ENCODE measurements around the gene URM1.
"Not testable (repeated sequence)": the region's sequence is repeated elsewhere in the genome, so short reads cannot be mapped to it uniquely, and the experiment has no call there.

URM1 gene

GRCh38 chr9:128412120-128412790 is 41.1 kb downstream of the URM1 start:
- DNase-seq = peak; percentile 77

DNA sequence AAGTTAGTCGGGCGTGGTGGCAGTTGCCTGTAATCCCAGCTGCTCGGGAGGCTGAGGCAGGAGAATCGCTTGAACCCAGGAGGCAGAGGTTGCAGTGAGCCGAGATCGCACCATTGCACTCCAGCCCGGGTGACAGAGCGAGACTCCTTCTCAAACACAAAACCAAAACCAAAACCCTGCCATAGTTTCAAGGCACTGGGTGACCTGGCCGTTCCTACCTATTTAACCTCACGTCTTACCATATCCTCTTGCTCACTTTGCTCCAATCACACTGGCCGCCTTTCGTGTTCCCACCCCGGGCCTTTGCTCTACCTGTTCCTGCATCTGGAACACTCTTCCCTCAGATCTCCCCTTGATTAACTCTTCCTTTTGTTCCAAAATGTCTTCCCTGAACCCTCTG is 42.6 kb downstream of the URM1 start:
- not testable (repeated sequence) for DNase-seq

DNA sequence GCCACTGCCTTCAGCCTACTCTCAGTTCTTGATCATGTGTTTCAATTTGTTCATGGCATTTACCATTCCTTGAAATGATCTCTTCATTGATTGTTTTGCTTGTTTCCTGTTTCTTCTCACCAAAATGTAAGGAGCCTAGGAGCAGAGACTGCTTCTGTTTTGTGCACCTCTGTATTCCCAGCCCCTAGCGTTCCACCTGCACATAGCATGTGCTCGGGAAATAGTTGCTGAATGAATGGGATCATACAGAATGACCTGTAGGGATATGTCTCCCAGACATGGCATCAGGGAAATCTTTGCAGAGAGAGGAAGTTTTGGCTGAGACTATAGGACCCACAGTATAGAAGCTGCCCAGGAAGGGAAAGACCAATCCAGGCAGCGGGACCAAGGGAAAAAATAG is 43.3 kb downstream of the URM1 start:
- no peak for DNase-seq

- no peak for DNase-seq
These were observed 44.1 kb downstream of the URM1 start for GRCh38 chr9:128415281-128415680.

DNA sequence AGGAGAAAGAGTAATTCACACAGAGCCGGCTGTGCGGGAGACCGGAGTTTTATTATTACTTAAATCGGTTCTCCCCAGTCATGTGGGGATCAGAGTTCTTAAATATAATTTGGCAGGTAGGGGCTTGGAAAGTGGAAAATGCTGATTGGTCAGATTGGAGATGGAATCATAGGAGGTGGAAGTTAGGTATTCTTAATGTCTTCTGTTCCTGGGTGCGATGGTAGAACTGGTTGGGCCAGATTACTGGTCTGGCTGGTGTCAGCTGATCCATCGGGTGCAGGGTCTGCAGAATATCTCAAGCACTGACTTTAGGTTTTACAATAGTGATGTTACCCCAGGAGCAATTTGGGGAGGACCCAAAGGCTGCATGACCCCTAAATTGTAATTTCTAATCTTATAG is 44.8 kb downstream of the URM1 start:
- DNase-seq = no peak

DNA sequence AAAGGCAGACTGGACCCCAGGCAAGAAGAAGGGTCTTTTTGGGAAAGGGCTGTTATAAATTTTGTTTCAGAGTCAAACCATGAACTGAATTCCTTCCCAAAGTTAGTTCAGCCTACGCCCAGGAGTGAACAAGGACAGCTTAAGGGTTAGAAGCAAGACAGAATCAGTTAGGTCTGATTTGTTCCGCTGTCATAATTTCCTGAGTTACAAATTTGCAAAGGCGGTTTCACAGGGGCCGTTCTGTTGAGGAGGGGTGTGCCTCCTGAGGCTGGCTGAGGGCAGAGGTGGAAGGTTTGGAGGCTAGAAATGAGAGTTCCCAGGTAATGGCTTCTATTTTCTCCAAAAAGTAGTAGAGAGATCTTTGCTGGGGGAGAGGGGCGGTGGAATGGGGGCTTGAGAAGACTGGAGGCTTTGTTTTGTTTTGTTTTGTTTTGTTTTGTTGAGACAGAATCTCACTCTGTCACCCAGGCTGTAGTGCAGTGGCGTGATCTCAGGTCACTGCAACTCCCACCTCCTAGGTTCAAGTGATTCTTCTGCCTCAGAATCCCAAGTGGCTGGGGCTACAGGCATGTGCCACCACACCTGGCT is 45.4 kb downstream of the URM1 start:
- no peak for DNase-seq

DNA sequence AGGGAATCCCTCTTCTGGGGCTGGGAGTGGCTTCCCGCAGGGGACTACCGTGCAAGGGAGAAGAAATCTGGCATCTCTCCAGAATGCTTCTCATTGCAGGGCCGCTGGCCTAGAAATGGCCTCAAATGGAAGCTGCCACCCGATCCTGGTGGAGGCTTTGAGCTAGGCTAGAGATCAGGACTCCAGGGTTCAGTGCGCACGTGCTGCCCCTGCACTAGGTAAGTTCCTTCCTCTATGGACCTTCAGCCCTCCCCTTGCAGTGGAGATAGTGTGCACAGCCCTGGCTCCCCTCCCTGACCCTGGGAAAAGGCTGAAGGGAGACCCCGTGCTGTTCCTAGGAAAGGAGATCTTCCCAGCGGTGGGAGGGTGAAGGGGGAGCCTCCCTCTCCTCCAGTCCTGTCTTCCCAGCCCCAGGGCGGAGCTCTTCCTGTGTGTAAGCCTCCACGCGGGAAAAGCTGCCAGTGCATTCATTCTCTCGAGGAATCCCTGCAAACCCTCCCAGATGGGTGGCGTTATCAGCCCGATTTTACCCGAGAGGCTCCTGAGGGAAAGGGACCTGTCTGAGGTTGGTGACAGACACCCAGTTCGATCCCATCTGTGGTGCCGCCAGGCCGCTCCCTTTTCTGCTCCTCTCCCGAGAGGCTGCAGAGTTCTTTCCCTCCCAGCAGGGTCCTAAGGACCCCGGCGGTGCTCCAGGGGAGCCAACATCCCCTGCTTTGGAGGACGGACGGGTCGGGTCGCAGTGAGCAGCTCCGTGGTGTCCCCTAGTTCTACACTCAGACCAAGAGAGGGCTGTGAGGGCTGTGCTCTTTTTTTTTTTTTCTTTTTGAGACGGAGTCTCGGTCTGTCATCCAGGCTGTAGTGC is 48.1 kb downstream of the URM1 start:
- DNase-seq = peak; percentile 32

DNA sequence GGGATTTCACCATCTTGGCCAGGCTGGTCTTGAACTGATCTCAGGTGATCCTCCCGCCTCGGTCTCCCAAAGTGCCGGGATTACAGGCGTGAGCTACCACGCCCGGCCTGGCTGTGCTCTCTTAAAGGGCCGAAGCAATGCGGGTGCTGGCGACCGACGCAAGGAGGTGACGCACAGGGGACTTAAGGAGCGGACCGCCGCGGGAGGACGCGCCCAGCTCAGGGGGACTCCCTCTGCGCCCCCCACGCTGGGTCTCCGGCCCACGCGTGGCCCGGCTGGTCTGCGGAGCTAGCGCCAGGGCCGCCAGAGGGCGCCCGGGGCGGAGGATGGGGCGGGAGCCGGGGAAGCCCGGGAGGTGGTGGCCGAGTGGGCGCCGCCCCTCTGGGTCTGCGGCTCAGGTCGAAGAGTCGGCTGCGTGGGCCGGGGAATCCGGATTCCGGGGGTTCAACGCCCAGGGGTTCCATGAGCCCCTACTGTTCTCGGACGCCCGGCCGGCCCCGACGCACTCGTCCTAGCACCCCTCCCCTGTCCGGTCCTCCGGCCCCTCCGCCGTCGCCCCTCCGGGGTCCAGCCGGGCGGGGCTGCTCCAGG is 49.0 kb downstream of the URM1 start:
- peak; percentile 46 for DNase-seq

GRCh38 chr9:128420651-128421481 is 49.7 kb downstream of the URM1 start, which contains the start of gene CERCAM:
Gene CERCAM, plus strand, starts transcription at chr9:128420857. Its CDS starts 21 bp downstream, at chr9:128420878.
- peak; percentile 16 for DNase-seq

- no peak for DNase-seq
These were observed 50.4 kb downstream of the URM1 start for GRCh38 chr9:128421482-128421996.

GRCh38 chr9:128422022-128422782 is 51.0 kb downstream of the URM1 start:
- DNase-seq = not testable (repeated sequence)

- DNase-seq = no peak
These were observed 51.6 kb downstream of the URM1 start for GRCh38 chr9:128422783-128423150.

GRCh38 chr9:128423356-128423755 is 52.2 kb downstream of the URM1 start:
- DNase-seq = not testable (repeated sequence)

DNA sequence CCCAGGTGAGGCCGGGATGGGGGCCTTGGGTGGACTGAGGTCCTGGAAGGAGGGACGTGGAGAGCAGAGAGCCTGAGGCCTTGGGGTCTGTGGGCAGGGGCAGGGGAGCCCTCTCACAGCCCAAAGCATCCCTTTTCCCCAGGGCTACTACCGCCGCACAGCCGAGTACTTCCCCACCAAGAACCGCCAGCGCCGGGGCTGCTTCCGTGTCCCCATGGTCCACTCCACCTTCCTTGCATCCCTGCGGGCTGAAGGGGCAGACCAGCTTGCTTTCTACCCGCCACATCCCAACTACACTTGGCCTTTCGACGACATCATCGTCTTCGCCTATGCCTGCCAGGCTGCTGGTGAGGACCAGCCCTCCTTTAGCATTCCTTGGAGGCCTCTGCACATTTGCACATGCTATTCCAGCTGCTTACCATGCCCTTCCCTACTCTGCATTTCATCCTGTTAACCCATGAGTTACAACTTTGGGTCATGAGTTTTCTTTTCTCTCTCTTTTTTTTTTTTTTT is 53.1 kb downstream of the URM1 start:
- no peak for DNase-seq

GRCh38 chr9:128428644-128429512 is 57.7 kb downstream of the URM1 start:
- DNase-seq = no peak

GRCh38 chr9:128429513-128430086 is 58.4 kb downstream of the URM1 start:
- DNase-seq = no peak

- DNase-seq = no peak
These were observed 60.0 kb downstream of the URM1 start for GRCh38 chr9:128431207-128431606.

GRCh38 chr9:128434340-128434739 is 63.2 kb downstream of the URM1 start:
- DNase-seq = no peak

- no peak for DNase-seq
These were observed 64.4 kb downstream of the URM1 start for GRCh38 chr9:128435611-128436010.
